Naive thymus-derived CD8-positive, alpha-beta T cell (primary cell): ENCODE data around the gene SNRPA1. TPM values are rescaled to one million over a fixed set of nuclear protein-coding genes. Genes with fewer than 3 reads are reported as not detected.

Experiments
- ATAC-seq, 2 donors: fragments of 150-1000 bp; cut with Tn5 transposase in 1 of 2; sonication (Bioruptor Pico), chemical (Tn5 transposase) in 1 of 2; 1 replicate in 1 of 2; 2 replicates in 1 of 2; pipeline ENCODE4 v1.10.0; 2021; ENCODE audit warnings: mild to moderate bottlenecking in 2 of 2, moderate library complexity in 2 of 2
- POLR2A ChIA-PET: fragments of 350-600 bp; sonication (Branson Sonifier 250); formaldehyde crosslinking; loops from one replicate; lab custom pipeline; 2021; ENCODE audit warnings: antibody characterized with exemption; lab: Charles Lee
- DNase-seq, 10 donors: peaks; one replicate each; pipeline versions ENCODE4 v3.0.0 to v3.0.0-alpha.2; 2020 to 2022
- H3K27ac Mint-ChIP-seq, 10 donors: one replicate each; pipeline ENCODE4 v1.8.0; 2020 to 2022; ENCODE audit warnings: mild to moderate bottlenecking in 10 of 10, mixed read lengths in 10 of 10, moderate library complexity in 4 of 10, inconsistent platforms in 1 of 10
- H3K27me3 Mint-ChIP-seq, 5 donors: one replicate each; pipeline ENCODE4 v1.8.0; 2021 to 2022; ENCODE audit warnings: mixed read lengths in 5 of 5
- H3K36me3 Mint-ChIP-seq, 3 donors: one replicate each; pipeline ENCODE4 v1.8.0; 2020 to 2022; ENCODE audit warnings: mixed read lengths in 3 of 3, mild to moderate bottlenecking in 2 of 3, inconsistent platforms in 1 of 3
- H3K4me1 Mint-ChIP-seq, 4 donors: one replicate each; pipeline ENCODE4 v1.8.0; 2021 to 2022; ENCODE audit warnings: mixed read lengths in 4 of 4
- H3K4me3 Mint-ChIP-seq, 10 donors: one replicate each; pipeline ENCODE4 v1.8.0; 2020 to 2022; ENCODE audit warnings: mild to moderate bottlenecking in 10 of 10, mixed read lengths in 10 of 10, moderate library complexity in 6 of 10, inconsistent platforms in 1 of 10
- H3K9me3 Mint-ChIP-seq, 9 donors: one replicate each; pipeline ENCODE4 v1.8.0; 2020 to 2022; ENCODE audit warnings: mixed read lengths in 9 of 9, mild to moderate bottlenecking in 3 of 9, inconsistent platforms in 1 of 9, moderate library complexity in 1 of 9
- polyA plus RNA-seq, 3 donors: library from polyadenylated mRNA; unstranded; fragments of 300-500 nt; fragmentation: Illumina TruSeq; gene quantifications; one replicate each; pipeline ENCODE4 v1.2.3, GENCODE V29; 2021
- total RNA-seq, 8 experiments: library from RNA in 2 of 8; stranded (reverse) in 2 of 8; gene quantifications; one replicate each; pipeline ENCODE4 v1.2.3 and lab custom pipeline; 2021 to 2026

Gene SNRPA1
- total and polyA plus RNA-seq, 5 experiments from 2014 or later = 52.5 to 136 (median 68.1) TPM

GRCh38 chr15:101266034-101266433 lies 29.0 kb downstream of the SNRPA1 start:
- Mint-ChIP-seq H3K27me3 (peaks cover 0 to 2% (median 0%) of the 10 kb centered on the region in 5 donors), H3K27ac (peak overlapping the region in 3 of 10 donors; percentile 29 to 66 (median 43)), H3K4me3 (no peak overlapping the region), H3K9me3 (no peaks in the 10 kb centered on the region), H3K4me1 (peaks cover 0 to 2% (median 0%) of the 10 kb centered on the region in 4 donors), H3K36me3 (peaks cover 0 to 18% (median 3%) of the 10 kb centered on the region in 3 donors)
- ATAC-seq (no peak), DNase-seq (no peak)
- POLR2A ChIA-PET = no interaction called here

DNA sequence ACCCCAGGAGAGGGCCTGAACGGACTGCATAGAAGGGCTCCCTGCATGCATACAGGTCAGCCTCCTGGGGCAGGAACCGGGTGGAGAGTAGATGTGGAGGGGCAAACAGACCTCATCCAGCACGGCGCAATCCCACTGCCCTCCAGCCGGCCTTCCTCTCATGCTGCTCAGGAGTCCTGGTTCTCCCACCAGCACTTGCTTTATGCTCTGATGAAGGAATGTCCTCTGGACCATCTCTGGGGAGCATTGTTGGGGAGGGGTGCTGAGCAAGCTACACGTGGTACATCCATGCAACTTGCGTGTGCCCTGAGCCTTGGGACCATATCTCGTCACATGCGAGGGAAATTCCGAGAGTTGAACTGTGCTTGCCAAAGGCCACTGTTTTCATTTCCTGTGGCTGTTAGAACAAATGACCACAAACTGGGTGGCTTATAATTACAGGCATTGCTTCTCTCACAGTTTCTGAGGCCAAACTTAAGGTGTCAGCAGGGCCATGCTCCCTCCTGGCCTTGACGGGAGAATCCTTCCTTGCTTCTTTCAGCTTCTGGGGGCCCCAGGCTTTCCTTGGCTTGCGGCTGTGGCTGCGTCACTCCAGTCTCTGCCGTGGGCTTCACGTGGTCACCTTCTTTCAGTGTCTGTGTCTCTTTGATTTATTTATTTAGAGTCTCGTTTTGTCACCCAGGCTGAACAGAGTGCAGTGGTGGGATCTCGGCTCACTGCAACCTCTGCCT lies 30.0 kb downstream of the SNRPA1 start:
- POLR2A ChIA-PET = interaction anchor here (0.9 kb wide), 1 partner anchor 150 kb away, joined by 4 read pairs; no protein-coding TSS in a partner anchor
- ATAC-seq (no peak), DNase-seq (no peak)
- Mint-ChIP-seq H3K4me1 (peaks cover 0 to 2% (median 0%) of the 10 kb centered on the region in 4 donors), H3K27me3 (peaks cover 0 to 4% (median 0%) of the 10 kb centered on the region in 5 donors), H3K36me3 (peaks cover 0 to 14% (median 0%) of the 10 kb centered on the region in 3 donors), H3K27ac (peak overlapping the region in 2 of 10 donors; percentile 43 to 66), H3K4me3 (no peak overlapping the region), H3K9me3 (no peaks in the 10 kb centered on the region)

DNA sequence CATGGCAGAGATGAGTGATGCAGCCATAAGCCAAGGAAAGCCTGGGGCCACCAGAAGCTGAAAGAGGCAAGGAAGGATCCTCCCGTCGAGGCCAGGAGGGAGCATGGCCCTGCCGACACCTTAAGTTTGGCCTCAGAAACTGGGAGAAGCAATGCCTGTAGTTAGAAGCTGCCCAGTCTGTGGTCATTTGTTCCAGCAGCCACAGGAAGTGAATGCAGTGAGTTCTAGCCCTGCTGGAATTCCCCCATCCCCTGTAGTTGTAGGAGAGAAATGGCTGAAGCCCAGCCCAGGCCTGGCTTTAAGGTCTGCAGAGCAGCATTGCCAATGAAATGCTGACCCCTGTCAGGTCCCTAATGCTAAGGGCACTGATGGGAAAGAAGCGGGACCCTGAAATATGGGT lies 31.0 kb downstream of the SNRPA1 start:
- Mint-ChIP-seq H3K4me3 (no peak overlapping the region), H3K36me3 (peaks cover 0 to 3% (median 0%) of the 10 kb centered on the region in 3 donors), H3K27ac (no peak overlapping the region), H3K4me1 (peaks cover 0 to 2% (median 0%) of the 10 kb centered on the region in 4 donors), H3K9me3 (no peaks in the 10 kb centered on the region), H3K27me3 (peaks cover 0 to 12% (median 3%) of the 10 kb centered on the region in 5 donors)
- DNase-seq (no peak), ATAC-seq (no peak)
- POLR2A ChIA-PET = no interaction called here

GRCh38 chr15:101262551-101262950 lies 32.5 kb downstream of the SNRPA1 start:
- no peak overlapping the region for H3K4me3 Mint-ChIP-seq
- H3K9me3 Mint-ChIP-seq = no peaks in the 10 kb centered on the region
- DNase-seq (no peak), ATAC-seq (no peak)
- POLR2A ChIA-PET = no interaction called here
- H3K36me3 Mint-ChIP-seq = no peaks in the 10 kb centered on the region
- H3K27ac Mint-ChIP-seq = no peak overlapping the region
- peaks cover 0 to 13% (median 6%) of the 10 kb centered on the region in 5 donors for H3K27me3 Mint-ChIP-seq
- peaks cover 2 to 5% (median 3%) of the 10 kb centered on the region in 4 donors for H3K4me1 Mint-ChIP-seq

GRCh38 chr15:101258238-101259144 lies 36.6 kb downstream of the SNRPA1 start:
- peaks cover 2 to 5% (median 4%) of the 10 kb centered on the region in 4 donors for H3K4me1 Mint-ChIP-seq
- POLR2A ChIA-PET = interaction anchor here (0.5 to 1.6 kb wide), 4 partner anchors 168 to 243 kb away, joined by 3 to 5 read pairs (median 4); no protein-coding TSS in a partner anchor
- no peaks in the 10 kb centered on the region for H3K9me3 Mint-ChIP-seq
- DNase-seq = peak; percentile 25 to 71 (median 51)
- no peaks in the 10 kb centered on the region for H3K36me3 Mint-ChIP-seq
- H3K27ac Mint-ChIP-seq = peak overlapping the region in 1 of 10 donors; percentile 9
- H3K4me3 Mint-ChIP-seq = no peak overlapping the region
- peaks cover 0 to 13% (median 6%) of the 10 kb centered on the region in 5 donors for H3K27me3 Mint-ChIP-seq
- ATAC-seq = peak; percentile 53 to 76

DNA sequence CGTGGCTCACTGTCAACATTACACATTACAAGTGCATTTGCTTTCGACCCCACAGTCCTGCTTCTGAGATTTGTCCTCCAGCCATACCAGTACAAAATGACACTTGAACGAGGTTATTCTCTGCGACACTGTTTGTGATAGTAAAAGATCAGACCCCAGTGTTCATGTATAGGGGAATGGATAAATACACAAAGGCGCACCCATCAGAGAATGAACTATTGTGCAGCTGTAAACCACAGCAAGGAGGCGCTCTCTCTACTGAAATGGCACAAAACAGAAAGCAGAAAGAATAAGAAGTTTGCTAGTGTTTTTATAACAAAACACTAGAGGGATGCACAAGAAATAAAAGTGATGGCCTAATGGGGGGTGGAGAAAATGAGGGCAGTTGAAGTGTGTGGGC lies 38.3 kb downstream of the SNRPA1 start:
- no peak for ATAC-seq
- H3K27ac Mint-ChIP-seq = no peak overlapping the region
- H3K27me3 Mint-ChIP-seq = peaks cover 0 to 13% (median 3%) of the 10 kb centered on the region in 5 donors
- DNase-seq = no peak
- no peak overlapping the region for H3K4me3 Mint-ChIP-seq
- POLR2A ChIA-PET = no interaction called here
- no peaks in the 10 kb centered on the region for H3K9me3 Mint-ChIP-seq
- peaks cover 3 to 13% (median 11%) of the 10 kb centered on the region in 4 donors for H3K4me1 Mint-ChIP-seq
- no peaks in the 10 kb centered on the region for H3K36me3 Mint-ChIP-seq

DNA sequence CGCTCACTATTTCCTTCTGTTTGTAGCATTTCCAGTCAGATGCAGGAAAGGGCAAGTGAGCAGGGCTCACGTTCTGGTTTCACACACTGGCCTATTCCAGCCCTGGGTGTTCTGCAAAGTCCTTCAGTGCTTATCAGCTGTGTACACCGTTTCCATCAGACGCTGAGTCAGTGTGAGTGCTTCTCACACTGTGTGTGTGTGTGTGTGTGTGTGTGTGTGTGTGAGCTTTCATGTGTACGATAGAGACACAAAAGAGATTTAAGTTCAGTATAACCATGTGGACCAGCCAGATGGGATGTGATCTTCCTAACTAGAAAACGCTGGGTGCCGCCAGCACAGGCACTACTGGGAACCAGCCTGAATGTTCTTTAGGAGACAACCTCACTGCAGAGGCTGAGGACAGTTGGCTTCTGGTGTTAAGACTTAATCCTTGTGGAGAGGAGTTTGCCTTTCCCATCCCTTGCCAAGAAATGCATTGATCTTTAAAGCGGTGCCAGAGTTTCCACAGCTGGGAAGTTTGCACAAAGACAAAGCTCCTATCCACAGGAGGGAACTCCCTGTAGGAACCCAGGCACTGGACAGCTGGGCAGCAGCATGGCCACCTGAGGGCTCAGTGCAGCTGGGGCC lies 39.3 kb downstream of the SNRPA1 start:
- Mint-ChIP-seq H3K9me3 (no peaks in the 10 kb centered on the region), H3K4me3 (no peak overlapping the region), H3K36me3 (no peaks in the 10 kb centered on the region), H3K27me3 (peaks cover 0 to 11% (median 3%) of the 10 kb centered on the region in 5 donors), H3K4me1 (peaks cover 3 to 14% (median 11%) of the 10 kb centered on the region in 4 donors), H3K27ac (no peak overlapping the region)
- POLR2A ChIA-PET = no interaction called here
- DNase-seq (no peak), ATAC-seq (no peak)

DNA sequence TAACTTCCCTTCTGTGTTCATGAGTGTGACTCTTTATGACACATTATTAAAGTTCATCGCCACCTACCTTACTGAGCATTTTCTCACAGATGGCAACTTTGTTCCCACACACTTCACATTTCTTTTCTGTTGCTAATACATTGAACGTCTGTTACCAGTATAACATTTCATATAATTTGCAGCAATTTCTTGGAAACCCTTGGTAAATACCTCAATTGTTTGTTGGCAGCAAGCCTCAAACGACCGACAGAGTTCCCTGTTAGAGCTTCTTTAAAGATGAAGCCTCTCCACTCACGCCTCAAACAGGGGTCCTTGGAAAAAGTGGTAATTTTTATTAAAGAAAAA lies 40.0 kb downstream of the SNRPA1 start:
- Mint-ChIP-seq H3K4me1 (peaks cover 9 to 21% (median 19%) of the 10 kb centered on the region in 4 donors), H3K36me3 (peaks cover 0 to 3% (median 0%) of the 10 kb centered on the region in 3 donors), H3K27ac (no peak overlapping the region), H3K27me3 (peaks cover 0 to 8% (median 2%) of the 10 kb centered on the region in 5 donors), H3K4me3 (no peak overlapping the region), H3K9me3 (no peaks in the 10 kb centered on the region)
- POLR2A ChIA-PET = no interaction called here
- DNase-seq (no peak), ATAC-seq (no peak)

GRCh38 chr15:101254157-101255050 lies 40.6 kb downstream of the SNRPA1 start:
- H3K4me3 Mint-ChIP-seq = no peak overlapping the region
- peaks cover 11 to 27% (median 25%) of the 10 kb centered on the region in 4 donors for H3K4me1 Mint-ChIP-seq
- POLR2A ChIA-PET = interaction anchor here (4.3 kb wide), 1 partner anchor 12 kb away, joined by 33 read pairs; no protein-coding TSS in a partner anchor
- DNase-seq = no peak
- H3K9me3 Mint-ChIP-seq = no peaks in the 10 kb centered on the region
- H3K27ac Mint-ChIP-seq = no peak overlapping the region
- H3K36me3 Mint-ChIP-seq = peaks cover 0 to 5% (median 0%) of the 10 kb centered on the region in 3 donors
- ATAC-seq = no peak
- peaks cover 0 to 5% (median 2%) of the 10 kb centered on the region in 5 donors for H3K27me3 Mint-ChIP-seq

DNA sequence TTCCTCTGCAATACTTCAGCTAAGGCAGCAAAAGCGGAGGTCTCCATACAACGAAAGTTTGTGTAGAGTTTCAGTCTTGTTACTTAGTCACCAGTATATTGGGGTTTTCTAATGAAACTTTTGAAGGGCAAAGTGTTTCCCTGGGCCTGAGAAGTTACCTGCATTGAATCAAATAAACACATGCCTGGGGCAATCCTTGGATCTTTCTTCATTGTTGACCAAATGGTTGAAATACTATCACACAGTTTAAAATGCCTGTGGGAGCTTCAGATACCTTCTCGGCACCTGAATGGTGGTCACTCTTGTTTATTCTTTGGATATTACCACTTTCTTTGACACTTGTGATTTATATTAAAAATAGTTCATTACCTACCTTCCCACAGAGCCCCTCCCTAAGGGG lies 42.2 kb downstream of the SNRPA1 start:
- Mint-ChIP-seq H3K4me3 (peak overlapping the region; percentile 90 to 96 (median 96)), H3K36me3 (peaks cover 0 to 7% (median 0%) of the 10 kb centered on the region in 3 donors), H3K4me1 (peaks cover 10 to 39% (median 31%) of the 10 kb centered on the region in 4 donors), H3K9me3 (no peaks in the 10 kb centered on the region), H3K27me3 (no peaks in the 10 kb centered on the region), H3K27ac (peak overlapping the region; percentile 61 to 96 (median 90))
- POLR2A ChIA-PET = interaction anchor here (2.5 to 4.3 kb wide), 2 partner anchors 11 to 42 kb away, joined by 20 to 33 read pairs; partner anchors contain the start of gene SNRPA1
- no peak for DNase-seq
- no peak for ATAC-seq
